HepG2 (cell line): ENCODE data around the gene CARD8. TPM values are rescaled to one million over a fixed set of nuclear protein-coding genes. Genes with fewer than 3 reads are reported as not detected.

Source experiments
- ATF7-NPFF ChIP-seq: sonication (generic); formaldehyde crosslinking; IDR thresholded peaks from 2 replicates; pipeline ENCODE4 v1.8.1; 2023; ENCODE audit warnings: mild to moderate bottlenecking, low read depth, missing genetic modification reagents, moderate library complexity
- CAMTA2 ChIP-seq: sonication (generic); formaldehyde crosslinking; IDR thresholded peaks from 2 replicates; pipeline ENCODE4 v1.4.0; 2020; ENCODE audit warnings: mild to moderate bottlenecking, missing genetic modification reagents, borderline replicate concordance
- CCDC6 ChIP-seq: sonication (generic); formaldehyde crosslinking; IDR thresholded peaks from 2 replicates; pipeline ENCODE4 v1.8.1; 2022; ENCODE audit warnings: mild to moderate bottlenecking, missing genetic modification reagents, moderate library complexity
- CENPT ChIP-seq: sonication (generic); formaldehyde crosslinking; IDR thresholded peaks from 2 replicates; pipeline ENCODE4 v1.8.0; 2022; ENCODE audit warnings: low read depth, mild to moderate bottlenecking, moderate library complexity, missing genetic modification reagents
- DZIP1 ChIP-seq: sonication (generic); formaldehyde crosslinking; IDR thresholded peaks from 2 replicates; pipeline ENCODE4 v1.5.0; 2020; ENCODE audit warnings: mild to moderate bottlenecking, missing genetic modification reagents
- HDAC1 ChIP-seq: sonication (generic); formaldehyde crosslinking; IDR thresholded peaks from 2 replicates; pipeline ENCODE4 v1.5.1; 2020; ENCODE audit warnings: mild to moderate bottlenecking, missing genetic modification reagents
- HOXA3 ChIP-seq: sonication (generic); formaldehyde crosslinking; IDR thresholded peaks from 2 replicates; pipeline ENCODE4 v1.5.0; 2020; ENCODE audit warnings: missing genetic modification reagents
- IRF9 ChIP-seq: sonication (generic); formaldehyde crosslinking; IDR thresholded peaks from 2 replicates; pipeline ENCODE4 v1.8.0; 2022; ENCODE audit warnings: missing genetic modification reagents, mild to moderate bottlenecking, borderline replicate concordance
- PRDM10 ChIP-seq: sonication (generic); formaldehyde crosslinking; IDR thresholded peaks from 2 replicates; pipeline ENCODE4 v1.4.0; 2020; ENCODE audit warnings: low read depth, missing genetic modification reagents
- RFXAP ChIP-seq: sonication (generic); formaldehyde crosslinking; IDR thresholded peaks from 2 replicates; pipeline ENCODE4 v1.4.0; 2020; ENCODE audit warnings: missing genetic modification reagents, borderline replicate concordance
- SALL2 ChIP-seq: sonication (generic); formaldehyde crosslinking; IDR thresholded peaks from 2 replicates; pipeline ENCODE4 v1.8.1; 2023; ENCODE audit warnings: mild to moderate bottlenecking, missing genetic modification reagents, inconsistent platforms
- ZNF264 ChIP-seq: sonication (generic); formaldehyde crosslinking; IDR thresholded peaks from 2 replicates; pipeline ENCODE4 v1.4.0; 2020; ENCODE audit warnings: missing genetic modification reagents
- ZNF335 ChIP-seq: sonication (generic); formaldehyde crosslinking; IDR thresholded peaks from 2 replicates; pipeline ENCODE4 v1.4.0; 2020; ENCODE audit warnings: missing genetic modification reagents
- ZNF556 ChIP-seq: sonication (generic); formaldehyde crosslinking; IDR thresholded peaks from 2 replicates; pipeline ENCODE4 v1.4.0; 2020; ENCODE audit warnings: mild to moderate bottlenecking, missing genetic modification reagents, borderline replicate concordance
- ZNF589 ChIP-seq: sonication (generic); formaldehyde crosslinking; conservative IDR thresholded peaks from 2 replicates; pipeline ENCODE4 v1.8.0; 2022; ENCODE audit warnings: mild to moderate bottlenecking, moderate library complexity, missing genetic modification reagents
- ZNF615 ChIP-seq: sonication (generic); formaldehyde crosslinking; IDR thresholded peaks from 2 replicates; pipeline ENCODE4 v1.5.0; 2020; ENCODE audit warnings: mild to moderate bottlenecking, missing genetic modification reagents, borderline replicate concordance
- ZNF619 ChIP-seq: sonication (generic); formaldehyde crosslinking; IDR thresholded peaks from 2 replicates; pipeline ENCODE4 v1.4.0; 2020; ENCODE audit warnings: mild to moderate bottlenecking, missing genetic modification reagents
- polyA plus RNA-seq, 8 experiments: library from polyadenylated mRNA; depleted of rRNA in 3 of 8; stranded (reverse) in 7 of 8; unstranded in 1 of 8; fragments of >200 nt; fragmentation: Illumina TruSeq in 4 of 8; extraction: Trizol in 4 of 8; gene quantifications; 2 replicates each; pipeline versions ENCODE4 v1.2.1 to v1.2.3, GENCODE V29; 2011 to 2016; ENCODE audit warnings: low read depth in 4 of 8, missing spikeins in 1 of 8, mixed read lengths in 1 of 8; ENCODE audit not compliant: insufficient read depth in 1 of 8
- total RNA-seq, 5 experiments: library from RNA; depleted of rRNA; stranded (reverse); fragments of >200 nt; fragmentation: Illumina TruSeq; extraction: Trizol; gene quantifications; 2 replicates each; pipeline ENCODE4 v1.2.3, GENCODE V29; 2016; ENCODE audit warnings: low read depth in 1 of 5
- TF ChIP-seq, protein P1 (sequence below): sonication (generic); formaldehyde crosslinking; IDR thresholded peaks from 2 replicates; pipeline ENCODE4 v1.8.1; 2023; ENCODE audit warnings: mild to moderate bottlenecking, missing genetic modification reagents
- TF ChIP-seq, protein P2 (sequence below): IDR thresholded peaks from 2 replicates; pipeline ENCODE4 v1.6.1; 2016; ENCODE audit warnings: missing genetic modification reagents, missing compliant biosample characterization

Gene CARD8
- total and polyA plus RNA-seq, 2 of the 13 experiments (the other 11 are each of a cell fraction or from before 2014, with no cell fraction given) = 15.0 to 19.2 TPM

DNA sequence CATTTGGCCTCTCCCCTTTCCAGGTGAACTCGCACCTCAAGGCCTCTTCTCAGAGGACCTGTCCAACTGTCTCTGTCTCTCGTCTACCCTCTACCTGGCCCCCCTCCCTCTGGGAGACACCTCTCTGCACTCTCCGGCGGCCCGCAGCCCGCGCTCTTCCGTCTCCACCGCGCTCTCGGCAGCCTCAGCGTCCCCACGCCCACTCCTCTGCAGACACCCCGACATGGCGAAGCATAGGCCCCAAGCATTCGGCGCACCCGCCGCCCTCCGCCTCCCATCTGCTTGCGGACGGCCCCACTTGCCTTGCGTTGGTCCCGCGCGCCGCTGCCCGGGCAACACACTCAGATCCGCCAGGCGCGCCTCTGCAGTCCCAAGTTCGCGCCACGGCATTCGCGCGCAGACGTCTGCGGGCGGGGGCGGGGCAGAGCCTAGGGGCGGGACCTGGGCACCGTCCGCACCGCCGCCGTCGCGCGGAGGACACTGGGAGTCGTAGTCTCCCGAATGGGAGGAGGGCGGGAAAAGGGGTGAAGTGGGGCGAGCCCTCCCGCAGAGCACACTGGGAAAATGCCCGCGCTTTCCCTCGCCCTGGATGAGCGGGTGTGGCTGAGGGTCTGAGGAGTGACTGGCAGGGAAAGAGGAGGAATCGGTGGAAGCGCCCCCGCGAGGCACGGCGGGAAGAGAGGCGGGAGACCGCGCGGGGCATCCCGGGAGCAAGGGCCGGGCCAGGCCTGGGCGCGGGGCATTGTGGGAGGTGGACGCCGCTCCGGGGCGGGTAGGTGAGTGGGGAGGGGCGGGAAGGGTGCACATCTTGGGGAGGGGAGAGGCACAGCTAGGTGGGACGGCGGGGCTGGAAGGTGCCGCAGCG lies 85.5 kb downstream of the CARD8 start, which contains the start of the genes LIG1 and ZSWIM9 (continued):
- peak; percentile 82; the same call in 1 of the 2 replicates for TF ChIP-seq ZNF335 (CRISPR knock-in tag)
- TF ChIP-seq HOXA3 = peak; percentile 74
- peak; percentile 89; the same call in 1 of the 2 replicates for TF ChIP-seq CCDC6
- 0 out of 2 replicates have a peak, but pooled peaks have one; percentile 22 for TF ChIP-seq RFXAP
- peak; percentile 76; the same call in 1 of the 2 replicates for TF ChIP-seq CENPT (CRISPR knock-in tag)
- TF ChIP-seq PRDM10 (CRISPR knock-in tag) = no peak
- TF ChIP-seq SALL2 (CRISPR knock-in tag) = peak; percentile 86; the same call in 1 of the 2 replicates
- 0 out of 2 replicates have a peak, but pooled peaks have one; percentile 52 for TF ChIP-seq ZNF264 (CRISPR knock-in tag)
- peak; percentile 96 for TF ChIP-seq ZNF619 (CRISPR knock-in tag)
- TF ChIP-seq, protein P1, sequence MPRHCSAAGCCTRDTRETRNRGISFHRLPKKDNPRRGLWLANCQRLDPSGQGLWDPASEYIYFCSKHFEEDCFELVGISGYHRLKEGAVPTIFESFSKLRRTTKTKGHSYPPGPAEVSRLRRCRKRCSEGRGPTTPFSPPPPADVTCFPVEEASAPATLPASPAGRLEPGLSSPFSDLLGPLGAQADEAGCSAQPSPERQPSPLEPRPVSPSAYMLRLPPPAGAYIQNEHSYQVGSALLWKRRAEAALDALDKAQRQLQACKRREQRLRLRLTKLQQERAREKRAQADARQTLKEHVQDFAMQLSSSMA (CRISPR knock-in tag) = peak; percentile 99
- peak; percentile 67; the same call in 1 of the 2 replicates for TF ChIP-seq IRF9
- peak; percentile 91 for TF ChIP-seq ATF7-NPFF (CRISPR knock-in tag)
- peak; percentile 67; the same call in 1 of the 2 replicates for TF ChIP-seq DZIP1 (CRISPR knock-in tag)
- TF ChIP-seq HDAC1 (CRISPR knock-in tag) = peak; percentile 95
- TF ChIP-seq, protein P2, sequence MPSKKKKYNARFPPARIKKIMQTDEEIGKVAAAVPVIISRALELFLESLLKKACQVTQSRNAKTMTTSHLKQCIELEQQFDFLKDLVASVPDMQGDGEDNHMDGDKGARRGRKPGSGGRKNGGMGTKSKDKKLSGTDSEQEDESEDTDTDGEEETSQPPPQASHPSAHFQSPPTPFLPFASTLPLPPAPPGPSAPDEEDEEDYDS (CRISPR knock-in tag) = peak; percentile 59; the same call in 1 of the 2 replicates
- TF ChIP-seq ZNF615 (CRISPR knock-in tag) = no peak
- peak; percentile 38; the same call in 1 of the 2 replicates for TF ChIP-seq CAMTA2 (CRISPR knock-in tag)
- peak; percentile 90; the same call in 1 of the 2 replicates for TF ChIP-seq ZNF589
- peak; percentile 73; the same call in 1 of the 2 replicates for TF ChIP-seq ZNF556 (CRISPR knock-in tag)
